Astrocyte of the spinal cord (primary cell): ENCODE data around the gene LEMD2.
A peak's percentile ranks its signal among the peaks of the same experiment; 100 is the strongest.

Experiments used
- DNase-seq: peaks from one replicate; pipeline ENCODE4 v3.0.0; 2011; ENCODE audit warnings: low read depth, low spot score
- H3K4me3 ChIP-seq: 2 replicates; pipeline ENCODE4 v1.5.1; 2011; ENCODE audit warnings: low read depth, mild to moderate bottlenecking, low read length, moderate library complexity
- in situ Hi-C: cut with HindIII; loops from 2 replicates; pipeline ENCODE4 v1.10.0; 2017; ENCODE audit warnings: low sequenced_read_pairs
- TF ChIP-seq, protein P1 (sequence below): IDR thresholded peaks from 2 replicates; pipeline ENCODE4 v1.5.1; 2012; ENCODE audit warnings: low read depth, mild to moderate bottlenecking, low read length, inconsistent platforms

LEMD2 gene

DNA sequence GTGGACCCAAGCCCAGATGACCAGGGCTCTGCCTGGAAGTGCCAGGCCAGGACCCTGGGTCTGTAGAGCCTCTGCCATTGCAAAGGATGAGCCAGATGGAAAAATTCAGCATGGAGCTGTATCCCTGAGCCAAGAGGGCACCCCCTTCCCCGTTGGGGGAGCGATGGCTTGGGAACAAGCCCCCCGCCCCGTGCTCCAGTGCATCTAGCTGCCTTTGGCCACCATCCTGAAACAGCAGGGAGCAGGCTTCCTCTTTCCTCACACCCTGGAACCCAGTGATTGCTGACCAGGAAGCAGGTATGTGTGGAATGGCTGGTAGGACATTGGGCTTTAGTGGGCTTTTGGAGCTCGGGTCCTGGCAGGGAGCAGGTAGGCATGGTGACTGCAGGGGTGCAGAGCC, 12.7 kb upstream of the LEMD2 start:
- TF ChIP-seq, protein P1, sequence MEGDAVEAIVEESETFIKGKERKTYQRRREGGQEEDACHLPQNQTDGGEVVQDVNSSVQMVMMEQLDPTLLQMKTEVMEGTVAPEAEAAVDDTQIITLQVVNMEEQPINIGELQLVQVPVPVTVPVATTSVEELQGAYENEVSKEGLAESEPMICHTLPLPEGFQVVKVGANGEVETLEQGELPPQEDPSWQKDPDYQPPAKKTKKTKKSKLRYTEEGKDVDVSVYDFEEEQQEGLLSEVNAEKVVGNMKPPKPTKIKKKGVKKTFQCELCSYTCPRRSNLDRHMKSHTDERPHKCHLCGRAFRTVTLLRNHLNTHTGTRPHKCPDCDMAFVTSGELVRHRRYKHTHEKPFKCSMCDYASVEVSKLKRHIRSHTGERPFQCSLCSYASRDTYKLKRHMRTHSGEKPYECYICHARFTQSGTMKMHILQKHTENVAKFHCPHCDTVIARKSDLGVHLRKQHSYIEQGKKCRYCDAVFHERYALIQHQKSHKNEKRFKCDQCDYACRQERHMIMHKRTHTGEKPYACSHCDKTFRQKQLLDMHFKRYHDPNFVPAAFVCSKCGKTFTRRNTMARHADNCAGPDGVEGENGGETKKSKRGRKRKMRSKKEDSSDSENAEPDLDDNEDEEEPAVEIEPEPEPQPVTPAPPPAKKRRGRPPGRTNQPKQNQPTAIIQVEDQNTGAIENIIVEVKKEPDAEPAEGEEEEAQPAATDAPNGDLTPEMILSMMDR, result no peak
- in situ Hi-C loops, result no loop called here
- no peak overlapping the region for H3K4me3 ChIP-seq
- DNase-seq, result no peak

DNA sequence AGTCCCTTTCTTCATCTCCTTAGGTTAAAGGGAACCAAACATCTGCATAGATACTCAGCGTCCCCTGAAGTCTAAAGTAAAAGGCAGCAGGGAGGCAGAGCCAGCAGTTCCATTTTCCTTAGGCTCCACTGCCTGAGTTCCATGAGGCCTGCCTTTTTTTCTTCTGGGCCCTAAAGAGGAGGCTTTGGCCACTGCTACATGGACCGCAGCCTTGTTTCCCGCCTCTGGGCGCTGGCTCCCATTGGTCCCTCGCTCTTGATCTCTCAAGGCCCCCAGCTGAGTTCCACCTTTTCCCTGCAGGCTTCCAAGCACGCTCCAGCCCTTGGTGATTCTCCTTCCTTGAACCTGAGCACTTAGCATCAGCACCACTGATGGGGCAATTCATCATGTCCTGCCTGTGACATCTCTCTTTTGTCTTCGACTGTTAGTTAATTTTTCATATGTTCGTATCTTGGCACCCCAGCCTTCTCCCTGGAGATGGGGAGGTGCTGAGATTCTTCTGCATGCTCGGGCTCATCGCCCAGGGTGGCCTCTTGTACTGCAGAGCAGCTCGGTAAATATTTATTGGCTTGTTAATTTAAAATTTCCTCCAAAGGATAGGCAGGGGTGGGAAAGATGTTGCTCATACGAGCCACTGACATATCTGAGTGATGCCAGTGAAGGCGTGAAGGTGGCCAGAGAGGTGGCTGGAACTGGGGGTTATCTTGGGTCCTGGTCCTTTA, 11.5 kb upstream of the LEMD2 start:
- no peak for DNase-seq
- no peak overlapping the region for H3K4me3 ChIP-seq
- TF ChIP-seq, protein P1, result no peak
- in situ Hi-C loops, result no loop called here

DNA sequence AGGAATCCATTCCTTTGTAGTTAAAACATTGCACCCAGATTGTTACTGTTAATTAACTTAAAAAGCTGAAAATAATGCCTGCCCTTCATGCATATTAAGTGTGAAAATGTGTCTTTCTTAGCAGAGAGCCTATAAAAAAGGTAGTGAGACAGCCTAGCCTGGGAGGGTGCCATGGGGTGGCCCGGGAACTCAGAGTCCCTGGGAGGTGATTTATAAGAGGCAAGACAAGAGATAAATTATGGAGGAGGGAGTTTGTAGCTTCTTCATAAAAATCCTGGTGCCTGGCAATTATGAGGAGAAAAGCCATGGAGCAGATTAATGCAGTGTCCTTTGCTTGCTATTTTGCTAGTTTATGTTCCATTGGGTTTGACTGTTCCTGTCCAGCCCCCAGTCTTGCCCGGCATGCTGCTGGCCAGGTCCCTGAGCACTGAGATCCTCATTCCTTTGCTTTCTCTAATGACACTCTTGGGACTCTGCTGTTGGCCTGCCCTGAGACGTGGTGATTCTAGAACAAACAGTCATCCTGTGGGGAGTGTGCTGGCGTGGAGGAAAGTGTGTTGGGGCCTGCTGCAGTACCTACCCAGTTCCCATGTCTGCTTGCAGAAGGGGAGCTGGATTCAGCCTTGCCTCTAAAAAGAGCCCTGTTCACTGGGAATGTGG, 10.7 kb upstream of the LEMD2 start:
- TF ChIP-seq, protein P1, result no peak
- in situ Hi-C loops, result no loop called here
- no peak overlapping the region for H3K4me3 ChIP-seq
- peak; percentile 13 for DNase-seq

DNA sequence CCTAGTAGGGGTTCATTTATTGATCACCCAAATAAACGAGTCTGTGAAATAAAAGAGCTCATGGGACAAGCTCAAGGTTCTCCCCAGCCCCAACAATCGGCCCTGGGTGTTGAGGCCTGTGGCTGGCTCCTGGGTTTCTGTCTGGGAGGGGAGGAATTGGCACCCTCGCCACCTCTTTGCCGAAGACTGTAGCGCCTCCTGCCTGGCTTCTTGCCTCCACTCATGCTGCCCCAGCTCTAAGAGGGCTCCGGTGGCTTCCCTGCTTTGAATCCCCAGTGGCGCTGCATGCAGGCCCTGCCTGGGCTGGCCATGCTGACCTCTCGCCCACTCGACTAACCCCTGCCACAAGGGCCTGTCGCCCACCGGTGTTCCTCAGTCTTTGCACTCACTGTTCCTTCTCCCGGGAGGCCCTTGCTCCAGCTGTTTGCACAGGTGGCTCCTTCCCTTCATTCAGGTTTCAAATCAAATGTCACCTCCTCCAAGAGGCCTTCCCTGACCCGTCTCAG, 9.5 kb upstream of the LEMD2 start:
- TF ChIP-seq, protein P1, result no peak
- H3K4me3 ChIP-seq, result no peak overlapping the region
- in situ Hi-C loops, result no loop called here
- no peak for DNase-seq

DNA sequence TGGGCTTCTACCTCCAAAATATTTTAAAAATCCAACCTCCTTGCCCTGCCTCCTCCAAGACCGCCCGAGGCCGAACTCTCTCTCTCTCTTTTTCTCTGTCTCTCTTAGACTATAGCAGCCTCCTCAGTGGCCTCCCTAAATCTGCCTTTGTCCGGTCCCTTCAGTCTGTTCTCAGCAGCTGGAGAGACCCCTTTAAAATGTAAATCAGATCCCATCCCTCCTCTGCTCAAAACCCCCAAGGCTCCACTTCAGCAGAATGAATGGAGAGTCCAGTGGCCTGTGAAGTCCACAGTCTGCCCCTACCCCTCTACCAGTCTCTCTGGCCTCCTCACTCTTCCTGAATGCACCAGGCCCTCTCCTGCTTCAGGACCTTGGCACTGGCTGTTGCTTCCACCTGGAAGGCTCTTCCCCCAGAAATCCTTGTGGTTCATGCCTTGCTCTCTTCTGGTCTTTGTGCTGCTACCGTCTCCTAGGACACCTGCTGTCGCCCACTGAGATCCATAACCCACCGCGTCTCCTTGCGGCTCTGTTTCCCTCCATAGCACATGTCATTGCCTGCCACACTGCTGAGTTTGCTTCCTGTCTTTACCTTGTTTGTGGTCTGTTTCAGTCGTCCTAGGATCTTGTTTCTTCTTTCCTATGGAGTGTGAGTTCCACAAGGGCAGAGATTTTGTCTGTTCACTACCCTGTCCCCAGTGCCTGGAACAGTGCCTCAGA, 8.9 kb upstream of the LEMD2 start:
- TF ChIP-seq, protein P1, result no peak
- no peak overlapping the region for H3K4me3 ChIP-seq
- in situ Hi-C loops, result no loop called here
- no peak for DNase-seq

DNA sequence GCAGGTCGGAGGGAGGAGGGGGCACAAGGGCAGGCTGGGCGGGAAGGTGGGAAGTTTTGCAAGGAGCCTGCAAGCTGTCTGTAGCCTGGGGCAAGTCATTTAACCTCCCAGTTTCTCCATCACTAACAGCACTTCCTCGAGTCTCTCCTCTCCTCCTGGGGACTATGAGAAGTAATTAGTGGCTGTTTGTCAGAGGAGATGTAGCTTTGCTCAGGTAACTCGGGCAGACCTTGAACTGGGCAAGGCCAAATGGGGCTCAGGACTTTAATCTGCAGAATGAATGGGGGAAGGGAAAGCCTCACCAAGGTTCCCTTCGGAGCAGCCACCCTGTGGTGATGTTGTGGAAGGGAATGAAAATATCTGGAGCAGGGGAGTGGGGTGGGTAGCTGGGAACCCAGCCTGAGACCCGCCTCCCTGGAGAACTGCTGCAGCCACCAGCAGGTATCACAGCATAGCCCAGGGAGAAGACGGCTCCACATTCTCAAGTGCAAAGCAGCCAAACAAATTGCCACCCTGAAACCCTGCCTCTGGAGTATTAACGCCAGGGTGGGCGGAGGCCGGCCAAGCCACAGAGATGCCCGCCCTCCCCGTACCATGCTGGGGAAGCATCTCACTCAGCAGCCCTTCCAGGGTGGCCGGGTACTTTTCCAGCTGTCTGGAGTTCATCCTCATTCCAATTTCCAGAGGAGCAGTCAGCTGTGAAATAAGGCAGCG, 6.1 kb upstream of the LEMD2 start:
- DNase-seq, result no peak
- no peak overlapping the region for H3K4me3 ChIP-seq
- in situ Hi-C loops, result no loop called here
- TF ChIP-seq, protein P1, result no peak
